Fibroblast of skin of back (primary cell): Measurements from ENCODE around the gene PACS1.
"Not testable (repeated sequence)": the region's sequence is repeated elsewhere in the genome, so short reads cannot be mapped to it uniquely, and the experiment has no call there.

ENCODE experiments used
- DNase-seq: peaks from one replicate; pipeline ENCODE4 v3.0.0-alpha.2; 2013

Gene PACS1

DNA sequence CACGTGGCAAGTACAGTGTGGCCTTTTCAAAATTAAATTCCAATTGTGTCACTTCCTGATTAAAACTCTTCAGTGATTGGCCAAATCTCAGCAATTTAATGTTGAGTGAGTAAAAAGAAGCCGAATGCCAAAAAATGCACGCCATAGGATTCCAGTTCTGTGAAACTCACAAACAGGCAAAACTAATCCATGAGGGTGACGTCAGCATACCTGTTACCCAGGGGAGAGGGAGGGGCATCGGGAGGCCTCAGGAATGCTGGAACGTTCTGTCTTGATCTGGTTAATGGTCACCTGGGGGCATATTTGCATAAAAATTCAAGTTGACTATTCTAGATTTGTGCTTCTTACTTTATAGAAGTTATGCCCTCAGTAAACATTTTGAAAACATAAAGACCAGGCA, 158.4 kb downstream of the PACS1 start:
- no peak for DNase-seq

DNA sequence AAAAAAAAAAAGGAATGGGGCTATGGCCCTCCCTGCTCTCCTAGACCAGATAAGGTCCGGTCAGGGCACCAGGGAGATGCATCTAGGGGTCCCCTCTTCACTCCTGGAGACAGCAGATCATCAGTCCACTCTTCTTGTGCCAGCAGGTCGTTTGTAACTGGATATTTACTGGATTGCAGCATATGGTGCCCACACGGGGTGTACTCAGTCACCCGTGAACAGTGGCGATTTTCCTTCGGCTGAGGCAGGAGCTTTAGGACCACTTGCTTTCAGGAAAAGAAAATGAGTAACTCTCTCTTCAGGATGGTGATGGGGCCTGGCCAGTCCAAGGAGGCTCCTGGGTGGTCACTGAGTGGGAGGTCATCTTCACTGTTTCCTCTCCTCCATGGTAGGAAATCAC, 160.1 kb downstream of the PACS1 start:
- DNase-seq: no peak

DNA sequence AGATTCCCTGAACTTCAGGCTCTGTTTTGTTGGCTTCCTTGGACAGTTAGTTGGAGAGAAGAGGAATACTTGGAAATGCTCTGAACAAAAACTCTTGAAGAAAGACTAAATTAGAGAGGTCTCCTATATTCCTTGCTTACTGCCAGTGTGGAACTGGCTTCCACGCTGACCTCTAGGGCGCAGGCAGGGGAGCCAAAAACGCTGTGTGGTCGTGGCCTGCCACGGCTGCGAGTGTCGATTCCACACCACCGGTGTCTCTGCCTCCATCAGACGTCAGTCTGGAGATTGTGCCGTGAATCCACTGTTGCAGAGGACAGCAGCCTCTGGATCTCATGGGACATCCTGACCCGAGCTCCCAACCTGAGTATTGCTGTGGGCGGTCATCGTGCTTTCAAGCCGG, 160.9 kb downstream of the PACS1 start:
- DNase-seq: no peak

DNA sequence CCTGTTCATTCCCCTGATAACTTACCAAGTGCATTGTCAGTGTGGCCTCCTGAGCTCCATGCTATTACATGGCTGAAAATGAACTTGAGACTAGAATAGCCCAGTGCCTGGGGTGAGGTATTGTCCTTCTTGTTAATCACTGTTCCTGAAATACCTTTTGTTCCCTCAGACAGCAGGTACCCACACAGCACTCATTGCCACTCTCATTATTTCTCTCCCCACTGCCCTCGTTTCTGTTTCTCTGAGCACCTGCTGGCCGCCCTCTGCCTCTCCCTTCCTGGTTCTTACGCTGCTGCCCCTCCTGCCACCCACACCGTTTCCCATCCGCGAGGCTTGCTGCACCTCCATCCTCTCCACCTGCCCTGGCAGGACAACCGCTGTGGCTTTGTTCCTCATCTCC, 161.5 kb downstream of the PACS1 start:
- no peak for DNase-seq

DNA sequence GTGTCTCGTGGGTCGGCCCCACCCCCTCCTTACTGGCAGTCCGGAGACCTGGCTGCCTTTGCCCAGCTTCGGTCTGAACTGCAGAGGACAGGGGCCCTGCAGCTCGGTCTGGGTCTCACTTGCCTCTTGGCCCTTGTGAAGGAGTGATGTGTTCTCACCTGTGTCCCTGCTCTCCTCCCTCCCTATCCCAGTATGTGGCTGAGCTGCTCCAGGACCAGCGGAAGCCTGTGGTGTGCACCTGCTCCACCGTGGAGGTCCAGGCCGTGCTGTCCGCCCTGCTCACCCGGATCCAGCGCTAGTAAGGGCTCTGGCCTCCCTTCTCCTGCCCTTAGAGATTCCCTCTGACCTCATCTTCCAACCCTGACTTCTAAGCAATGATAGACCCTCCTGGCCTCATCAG, 162.7 kb downstream of the PACS1 start:
- DNase-seq: no peak

DNA sequence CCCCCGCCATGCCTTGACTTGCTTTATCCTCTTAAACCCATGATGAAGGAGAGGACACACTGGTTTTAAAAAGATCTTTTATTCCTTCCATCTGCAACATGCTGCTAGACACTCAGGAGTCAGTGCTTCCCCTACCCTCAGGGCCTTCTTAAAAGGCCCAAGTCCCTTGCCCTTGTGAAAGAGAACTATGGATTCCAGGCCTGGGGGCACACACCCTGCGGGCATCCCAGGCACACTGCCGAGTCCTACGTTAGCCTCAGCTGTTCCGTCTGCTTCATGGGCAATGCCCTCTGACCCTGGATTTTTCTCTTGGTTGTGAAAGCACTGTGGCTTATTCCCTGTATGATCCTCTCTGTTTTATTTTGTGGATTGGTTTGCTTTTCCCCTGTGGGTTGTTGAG, 163.2 kb downstream of the PACS1 start:
- DNase-seq: no peak

DNA sequence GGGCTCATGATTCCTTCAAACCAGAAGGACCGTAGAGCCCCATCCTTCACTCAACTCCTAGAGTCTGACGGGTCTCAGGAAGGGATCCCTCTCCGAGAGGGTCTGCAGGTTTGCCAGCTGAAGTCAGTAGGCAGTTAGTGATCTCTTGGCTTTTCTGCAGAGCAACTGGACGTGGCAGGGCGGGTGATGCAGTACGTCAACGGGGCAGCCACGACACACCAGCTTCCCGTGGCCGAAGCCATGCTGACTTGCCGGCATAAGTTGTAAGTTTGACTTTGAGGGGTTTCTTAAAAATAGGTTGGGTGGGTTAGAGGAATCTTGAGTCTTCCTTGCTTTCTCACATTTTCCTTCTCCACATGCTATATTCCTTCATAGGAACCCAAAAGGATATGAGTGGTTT, 165.1 kb downstream of the PACS1 start:
- DNase-seq: no peak

DNA sequence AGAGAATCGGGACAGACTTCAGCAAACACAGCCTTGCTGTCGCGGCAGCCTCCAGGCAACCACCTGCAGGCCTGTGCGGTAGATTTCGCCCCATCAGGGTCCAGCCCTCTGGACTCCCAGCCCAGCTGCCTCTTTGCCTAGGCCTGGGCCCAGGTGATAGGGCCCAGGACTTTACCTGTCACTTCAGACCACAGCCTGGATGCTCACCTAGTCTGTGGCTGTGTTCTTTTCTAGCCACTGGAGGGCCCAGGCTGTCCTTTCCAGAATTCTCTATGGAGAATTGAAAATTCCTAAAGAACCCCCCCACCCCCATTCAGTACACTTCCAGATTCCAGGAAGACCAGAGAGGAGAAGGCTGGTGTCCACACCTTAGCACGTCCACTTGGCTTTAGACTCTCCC, 167.8 kb downstream of the PACS1 start:
- no peak for DNase-seq

DNA sequence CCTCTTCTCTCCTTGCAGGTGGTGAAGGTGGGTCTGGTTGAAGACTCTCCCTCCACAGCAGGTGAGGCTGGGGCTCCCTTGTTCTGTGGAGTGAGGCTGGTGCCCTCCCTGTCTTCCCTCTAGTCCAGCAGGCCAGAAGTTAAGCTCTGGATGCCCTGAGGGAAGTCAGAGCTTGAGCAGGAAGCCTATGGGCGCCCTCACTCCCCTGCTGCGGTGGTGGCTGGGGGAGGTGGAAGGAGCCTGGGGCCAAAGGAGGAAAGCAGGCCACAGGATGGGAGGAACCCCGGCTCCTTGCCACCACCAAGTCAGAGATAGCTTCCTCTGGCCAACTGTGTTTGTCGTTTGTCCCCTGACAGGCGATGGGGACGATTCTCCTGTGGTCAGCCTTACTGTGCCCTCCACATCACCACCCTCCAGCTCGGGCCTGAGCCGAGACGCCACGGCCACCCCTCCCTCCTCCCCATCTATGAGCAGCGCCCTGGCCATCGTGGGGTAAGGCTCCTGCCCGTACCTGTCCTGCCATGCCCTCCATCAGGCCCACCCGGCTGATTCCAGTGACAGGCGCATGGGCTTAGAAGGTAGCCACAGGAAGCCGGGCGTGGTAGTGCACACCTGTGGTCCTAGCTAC, 168.8 kb downstream of the PACS1 start:
- DNase-seq: no peak

DNA sequence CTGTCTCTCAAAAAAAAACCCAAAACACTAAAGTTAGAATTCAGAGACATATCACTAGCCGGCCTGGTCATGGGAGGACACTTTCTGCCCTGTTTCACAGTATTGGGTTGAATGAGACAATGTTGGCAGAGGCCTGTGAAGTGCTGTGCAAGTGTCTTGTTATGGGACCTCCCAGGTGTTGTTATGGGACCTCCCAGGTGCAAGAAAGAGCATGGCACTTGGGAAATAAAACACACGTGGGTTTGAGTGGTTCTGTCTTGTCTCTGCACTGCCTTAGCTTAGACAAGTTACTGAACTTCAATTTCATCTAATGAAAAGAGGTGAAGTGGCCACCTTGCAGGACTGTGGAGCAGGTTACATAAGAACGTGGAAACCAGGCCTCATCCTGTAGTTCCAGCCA, 169.4 kb downstream of the PACS1 start:
- DNase-seq: no peak

DNA sequence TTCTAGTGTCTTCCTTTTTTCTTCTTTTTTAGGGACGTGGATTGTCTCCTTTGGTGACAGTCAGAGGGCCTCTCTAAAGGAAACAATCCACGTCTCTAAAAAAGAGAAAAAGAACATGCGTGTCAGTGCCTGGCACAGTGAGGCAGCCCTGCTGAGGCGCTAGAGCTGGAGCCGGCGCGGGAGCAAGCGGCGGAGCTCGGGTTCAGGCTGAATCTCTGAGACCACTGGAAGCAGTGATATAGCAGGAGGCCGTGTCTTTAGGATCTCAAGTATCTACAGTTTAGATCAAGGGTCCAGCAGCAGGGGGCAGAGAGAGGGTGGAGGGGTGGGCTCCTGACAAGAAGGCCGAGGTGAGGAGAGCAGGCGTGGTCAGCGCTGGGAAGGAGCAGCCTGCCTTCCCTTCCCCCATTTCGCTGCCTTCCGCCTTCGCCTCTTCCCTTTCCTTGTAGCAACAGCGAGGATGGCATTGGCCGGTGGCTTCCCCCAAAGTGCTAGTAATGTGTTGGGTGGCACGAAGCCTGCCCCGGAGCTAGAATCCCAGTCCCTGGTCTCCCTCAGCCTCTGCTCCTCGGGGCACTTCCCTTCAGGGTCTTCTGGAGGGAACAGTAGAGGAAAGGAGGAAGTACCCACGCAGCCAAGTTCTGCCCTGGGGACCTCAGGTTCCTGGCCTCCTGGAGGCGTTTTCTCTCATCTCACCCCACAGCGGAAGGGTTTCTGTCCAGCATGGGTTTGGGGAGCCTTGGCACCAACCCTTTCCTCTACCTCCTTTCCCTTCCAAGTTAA, 170.1 kb downstream of the PACS1 start:
- no peak for DNase-seq

DNA sequence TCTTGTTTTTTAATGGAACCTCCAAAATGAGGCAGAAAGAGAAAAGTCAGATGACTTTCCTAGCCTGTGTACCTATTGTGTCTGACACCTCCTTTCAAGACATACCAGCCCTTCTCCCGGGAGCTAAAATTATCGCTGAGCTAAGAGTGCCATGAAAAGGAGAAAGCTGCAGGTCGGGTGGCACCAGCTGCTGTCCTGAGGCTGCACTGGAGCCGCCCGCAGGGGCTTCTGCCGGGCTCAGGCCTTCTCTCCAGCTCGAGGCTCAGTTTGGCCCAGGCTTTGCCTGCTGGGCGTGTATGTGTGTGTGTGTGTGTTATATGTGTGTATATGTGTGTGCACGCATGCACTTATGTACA, 170.7 kb downstream of the PACS1 start:
- DNase-seq: no peak

DNA sequence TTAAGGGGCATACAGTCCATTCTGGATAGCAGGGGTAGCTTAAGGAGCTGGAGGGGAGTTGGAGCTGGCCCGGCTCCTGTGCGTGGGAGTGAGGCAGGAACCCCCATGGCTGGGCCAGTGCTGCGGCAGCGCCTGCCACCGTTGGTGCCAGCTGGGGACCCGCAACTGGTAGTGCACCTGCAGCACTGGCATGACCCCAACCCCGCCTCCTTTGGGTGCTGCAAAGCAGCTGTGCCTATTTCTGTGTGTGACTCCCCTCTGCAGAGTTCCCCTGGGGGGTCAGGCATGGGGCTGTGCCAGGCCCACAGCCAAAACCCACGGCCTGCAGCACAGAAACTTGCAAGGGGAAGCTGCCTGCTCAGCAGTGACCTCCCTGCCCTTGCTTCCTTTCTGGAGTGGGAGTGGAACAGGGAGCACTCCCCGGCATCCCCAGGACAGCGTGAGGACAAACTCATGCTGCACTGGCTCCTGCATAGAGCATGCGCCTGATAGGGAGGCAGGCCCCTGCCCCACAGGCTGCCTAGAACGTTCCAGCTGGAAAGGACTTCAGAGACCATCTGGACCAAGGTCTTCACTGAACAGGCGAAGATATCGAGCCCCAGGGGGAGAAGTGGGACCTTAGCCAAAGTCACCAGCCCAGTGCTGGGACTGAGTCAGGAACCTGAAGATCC, 172.2 kb downstream of the PACS1 start:
- DNase-seq: no peak

DNA sequence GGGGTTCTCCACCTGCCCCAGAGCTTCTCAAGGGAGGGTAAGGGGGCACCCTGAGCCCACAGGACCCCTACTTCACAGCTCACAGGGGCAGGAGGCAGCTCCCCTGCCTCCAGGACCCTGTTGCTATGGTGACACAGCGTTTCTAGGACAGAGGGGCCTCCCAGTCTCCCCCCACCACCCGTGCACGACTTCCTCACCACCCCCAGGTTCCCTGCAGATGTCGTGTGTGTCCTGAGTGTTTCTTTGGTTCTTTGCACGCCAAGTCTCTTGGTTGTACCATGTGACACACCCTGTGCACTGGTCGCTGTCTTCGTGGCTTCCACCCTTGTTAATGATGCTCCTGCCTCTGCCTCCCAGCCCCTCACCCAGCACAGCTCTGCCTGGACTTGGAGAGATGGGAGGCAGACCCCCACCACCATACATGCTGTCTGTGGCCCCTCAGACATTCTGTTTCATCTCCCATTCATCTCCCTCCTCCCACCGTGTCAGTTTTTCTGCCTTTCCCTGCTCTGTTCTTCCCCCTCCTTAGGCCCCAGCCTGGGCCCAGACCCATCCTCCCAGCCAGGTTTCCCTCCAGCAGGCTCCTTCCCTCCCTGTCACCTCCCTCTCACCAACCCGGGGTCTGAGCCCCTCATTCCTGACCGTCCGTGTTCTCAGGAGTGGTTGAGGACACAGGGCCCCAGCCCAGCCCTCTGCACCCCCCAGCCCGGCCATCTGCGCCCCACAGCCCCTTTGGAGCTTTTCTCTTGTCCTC, 173.9 kb downstream of the PACS1 start:
- no peak for DNase-seq

DNA sequence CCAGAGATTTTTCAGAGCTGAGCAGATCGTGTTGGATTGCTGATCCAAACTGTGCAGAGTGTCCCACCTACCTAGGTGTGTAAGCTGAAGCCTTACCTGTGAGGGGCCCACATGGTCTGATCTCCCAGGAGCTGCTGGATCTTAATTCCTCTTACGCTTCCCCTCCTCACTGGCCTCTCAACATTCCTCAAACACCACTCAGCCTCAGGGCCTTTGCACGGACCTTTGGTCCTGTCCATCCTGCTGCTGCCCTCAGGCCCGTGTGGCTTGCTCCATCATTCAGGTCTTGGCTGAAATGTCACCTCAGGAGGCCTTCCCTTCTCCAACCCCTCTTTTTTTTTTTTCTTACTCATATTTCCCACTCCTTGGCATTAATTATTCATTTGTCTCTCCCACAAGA, 177.2 kb downstream of the PACS1 start:
- DNase-seq: no peak

DNA sequence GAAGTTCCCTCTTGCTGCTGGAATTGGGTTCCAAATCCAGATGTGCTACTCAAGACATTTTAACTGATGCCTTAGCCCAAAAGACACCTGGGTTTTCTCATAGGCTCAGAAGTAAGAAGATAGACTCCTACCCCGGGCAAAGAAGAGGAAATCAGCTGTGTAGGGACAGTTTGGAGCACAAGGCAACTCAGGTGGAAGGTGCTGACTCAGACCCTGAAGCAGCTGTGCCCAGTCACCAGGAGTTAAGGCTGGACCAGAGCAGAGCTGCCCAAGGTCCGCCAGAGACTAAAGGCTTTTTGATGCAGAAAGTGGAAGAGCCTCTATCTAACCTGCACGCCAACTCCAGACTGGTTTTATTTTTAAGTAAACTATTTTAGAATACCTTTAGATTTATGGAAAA, 177.7 kb downstream of the PACS1 start:
- no peak for DNase-seq

DNA sequence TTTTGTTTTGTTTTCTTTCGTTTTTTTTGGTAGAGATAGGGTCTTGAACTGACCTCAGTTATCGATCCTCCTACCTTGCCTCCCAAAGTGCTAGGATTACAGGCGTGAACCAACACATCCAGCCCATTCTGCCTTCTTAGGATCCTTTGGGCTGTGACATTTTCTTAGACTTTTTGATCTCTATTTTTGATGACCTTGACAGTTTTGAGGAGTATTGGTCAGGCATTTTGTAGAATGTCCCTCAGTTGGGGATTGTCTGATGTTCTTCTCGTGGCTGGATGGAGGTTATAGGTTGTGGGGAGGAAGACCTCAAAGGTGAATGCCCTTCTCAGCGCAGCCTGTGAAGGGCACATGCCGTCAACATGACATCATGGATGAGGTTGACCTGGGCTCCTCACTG, 178.8 kb downstream of the PACS1 start:
- DNase-seq: no peak

DNA sequence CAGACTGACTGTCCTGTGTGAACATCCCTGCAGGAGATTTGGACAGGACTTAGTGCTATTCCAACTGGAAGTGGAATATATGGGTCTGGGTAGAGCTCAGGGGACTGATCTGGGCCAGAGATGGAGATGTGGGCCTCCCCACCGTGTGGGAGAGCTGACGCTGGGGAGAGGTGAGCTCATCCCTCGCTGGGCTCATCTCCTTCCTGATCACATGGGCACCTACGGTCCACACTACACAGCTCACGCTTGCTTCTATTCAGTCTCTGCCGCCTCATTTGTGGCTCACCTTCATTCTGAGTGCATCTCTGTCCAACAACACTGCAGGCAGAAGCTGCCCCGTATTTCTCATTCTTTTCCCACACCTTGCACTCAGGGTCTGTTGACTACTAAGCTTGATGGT, 181.7 kb downstream of the PACS1 start:
- no peak for DNase-seq

DNA sequence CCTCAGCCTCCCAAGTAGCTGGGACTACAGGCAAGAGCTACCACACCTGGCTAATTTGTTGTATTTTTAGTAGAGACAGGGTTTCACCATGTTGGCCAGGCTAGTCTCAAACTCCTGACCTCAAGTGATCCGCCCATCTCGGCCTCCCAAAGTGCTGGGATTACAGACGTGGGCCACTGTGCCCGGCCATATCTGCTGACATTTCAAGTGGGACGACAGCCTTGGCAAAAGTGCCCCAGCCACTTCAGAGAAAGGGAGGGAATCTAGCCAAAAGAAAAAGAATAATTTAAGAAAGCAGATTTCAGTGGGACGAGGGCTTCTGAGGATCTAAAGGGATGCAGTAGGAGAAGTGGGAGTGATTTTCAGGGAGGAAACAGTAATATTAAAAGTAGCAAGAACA, 183.0 kb downstream of the PACS1 start:
- DNase-seq: not testable (repeated sequence)

DNA sequence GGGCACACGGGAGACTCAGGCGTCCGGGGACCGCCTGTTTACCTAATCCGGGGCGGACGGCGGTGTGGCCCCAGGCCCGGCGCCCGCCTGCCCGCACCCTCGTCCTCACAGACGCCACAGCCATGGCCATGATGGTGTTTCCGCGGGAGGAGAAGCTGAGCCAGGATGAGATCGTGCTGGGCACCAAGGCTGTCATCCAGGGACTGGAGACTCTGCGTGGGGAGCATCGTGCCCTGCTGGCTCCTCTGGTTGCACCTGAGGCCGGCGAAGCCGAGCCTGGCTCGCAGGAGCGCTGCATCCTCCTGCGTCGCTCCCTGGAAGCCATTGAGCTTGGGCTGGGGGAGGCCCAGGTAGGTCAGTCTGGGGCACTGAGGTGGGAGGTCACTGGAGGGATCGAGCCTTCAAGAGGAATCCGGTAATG, 188.4 kb downstream of the PACS1 start:
- no peak for DNase-seq

DNA sequence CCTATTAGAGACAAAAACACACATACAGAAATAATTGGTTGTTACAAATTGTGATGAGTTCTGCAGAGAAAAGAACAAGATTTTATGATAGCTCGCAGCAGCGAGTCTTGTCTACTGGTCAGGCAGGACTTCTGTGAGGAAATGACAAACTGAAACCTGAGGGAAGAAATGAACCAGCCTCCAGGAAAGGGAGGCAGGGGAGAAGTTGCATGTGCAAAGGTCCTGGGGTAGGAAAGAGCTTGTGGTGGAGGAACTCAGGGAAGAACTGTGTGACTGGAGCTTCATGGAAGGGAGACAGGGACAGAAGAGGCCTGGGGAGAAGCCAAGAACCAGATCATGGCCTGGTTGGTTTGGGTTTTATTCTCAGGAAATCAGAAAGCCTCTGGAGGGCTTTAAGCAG, 189.2 kb downstream of the PACS1 start:
- no peak for DNase-seq

DNA sequence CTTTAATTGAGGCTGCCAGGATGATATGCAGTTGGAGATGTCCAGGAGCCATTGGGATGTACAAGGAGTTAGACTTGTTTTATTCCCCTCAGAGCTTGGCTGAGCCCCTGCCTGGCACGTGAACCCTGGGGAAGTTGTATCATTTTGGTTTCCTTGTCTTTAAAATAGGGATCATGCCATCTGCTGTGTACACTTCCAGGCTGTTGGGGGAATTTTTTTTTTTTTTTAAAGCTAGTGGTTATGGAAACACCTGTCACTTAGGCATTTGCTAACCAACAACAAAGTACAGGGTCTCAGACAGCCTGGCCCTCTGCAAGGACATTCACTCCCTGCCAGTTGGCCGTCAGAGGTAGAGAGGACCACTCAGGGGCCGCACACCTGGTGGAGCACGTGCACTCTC, 189.9 kb downstream of the PACS1 start:
- no peak for DNase-seq

DNA sequence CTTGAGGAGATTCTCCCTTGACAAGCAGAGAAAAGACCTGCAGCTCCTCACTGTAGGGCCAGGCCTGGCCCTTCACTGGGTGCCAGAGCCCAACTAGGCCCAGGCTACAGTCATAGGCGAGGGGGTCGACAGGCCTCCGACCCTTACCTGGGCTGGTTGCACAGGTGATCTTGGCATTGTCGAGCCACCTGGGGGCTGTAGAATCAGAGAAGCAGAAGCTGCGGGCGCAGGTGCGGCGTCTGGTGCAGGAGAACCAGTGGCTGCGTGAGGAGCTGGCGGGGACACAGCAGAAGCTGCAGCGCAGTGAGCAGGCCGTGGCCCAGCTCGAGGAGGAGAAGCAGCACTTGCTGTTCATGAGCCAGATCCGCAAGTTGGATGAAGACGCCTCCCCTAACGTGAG, 191.5 kb downstream of the PACS1 start:
- no peak for DNase-seq
